ENCODE measurements around the gene EXOC6B.

DNA sequence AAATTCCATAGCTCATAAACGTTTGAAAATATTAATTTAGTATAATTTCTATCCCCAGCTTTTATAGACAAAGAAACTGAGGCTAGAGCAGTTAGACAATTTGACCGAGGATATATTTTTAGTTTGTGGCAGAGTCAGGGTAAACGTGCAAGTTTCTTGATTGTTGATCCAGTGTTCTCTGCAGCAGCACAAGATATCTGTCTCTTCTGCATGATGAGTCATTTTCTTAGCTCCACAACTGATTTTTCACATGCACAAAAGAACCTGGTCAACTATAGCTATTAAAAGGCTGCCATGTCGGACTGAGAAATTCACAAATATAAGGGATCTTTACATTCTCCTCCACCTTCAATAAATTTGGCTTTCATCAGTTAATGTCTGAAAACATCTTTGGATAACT, 534.8 kb downstream of the EXOC6B start:
- TF ChIP-seq, protein P1, sequence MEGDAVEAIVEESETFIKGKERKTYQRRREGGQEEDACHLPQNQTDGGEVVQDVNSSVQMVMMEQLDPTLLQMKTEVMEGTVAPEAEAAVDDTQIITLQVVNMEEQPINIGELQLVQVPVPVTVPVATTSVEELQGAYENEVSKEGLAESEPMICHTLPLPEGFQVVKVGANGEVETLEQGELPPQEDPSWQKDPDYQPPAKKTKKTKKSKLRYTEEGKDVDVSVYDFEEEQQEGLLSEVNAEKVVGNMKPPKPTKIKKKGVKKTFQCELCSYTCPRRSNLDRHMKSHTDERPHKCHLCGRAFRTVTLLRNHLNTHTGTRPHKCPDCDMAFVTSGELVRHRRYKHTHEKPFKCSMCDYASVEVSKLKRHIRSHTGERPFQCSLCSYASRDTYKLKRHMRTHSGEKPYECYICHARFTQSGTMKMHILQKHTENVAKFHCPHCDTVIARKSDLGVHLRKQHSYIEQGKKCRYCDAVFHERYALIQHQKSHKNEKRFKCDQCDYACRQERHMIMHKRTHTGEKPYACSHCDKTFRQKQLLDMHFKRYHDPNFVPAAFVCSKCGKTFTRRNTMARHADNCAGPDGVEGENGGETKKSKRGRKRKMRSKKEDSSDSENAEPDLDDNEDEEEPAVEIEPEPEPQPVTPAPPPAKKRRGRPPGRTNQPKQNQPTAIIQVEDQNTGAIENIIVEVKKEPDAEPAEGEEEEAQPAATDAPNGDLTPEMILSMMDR (IDR thresholded peaks at IDR 0.05 in 4 of 5, conservative IDR thresholded peaks at IDR 0.05 in 1 of 5) = no peak
- no peak for TF ChIP-seq POLR2A (IDR thresholded peaks at IDR 0.05)

All from gastrocnemius medialis (tissue), 4 donors.